Prostate gland (tissue), 2 donors: ENCODE results near the gene CFAP20.

ENCODE experiments used
- CTCF ChIP-seq, 4 experiments: fragments of 200-600 bp in 2 of 4; fragments of 450-650 bp in 2 of 4; sonication (generic) in 2 of 4; IDR thresholded peaks; 1 replicate in 3 of 4; 2 replicates in 1 of 4; pipeline ENCODE4 v1.5.1; 2016 to 2019; ENCODE audit warnings: antibody characterized with exemption in 4 of 4, mild to moderate bottlenecking in 2 of 4, moderate library complexity in 2 of 4
- POLR2AphosphoS5 ChIP-seq: sonication (generic); formaldehyde crosslinking; IDR thresholded peaks from one replicate; pipeline ENCODE4 v1.6.1; 2017; ENCODE audit warnings: antibody characterized with exemption

GRCh38 chr16:58094026-58094425 lies 35.2 kb downstream of the CFAP20 start:
- no peak for TF ChIP-seq POLR2AphosphoS5
- TF ChIP-seq CTCF (IDR thresholded peaks at IDR 0.05): no peak
